ENCODE data around the gene ZNRF3. TPM values are rescaled to one million over a fixed set of nuclear protein-coding genes. Genes with fewer than 3 reads are reported as not detected.

Gene ZNRF3
- total RNA-seq, 1 donor from 2014 or later = 6.4 TPM

- DNase-seq (ENCODE audit: extremely low read depth, low read depth, low spot score) = no peak
These were observed 66.4 kb downstream of the ZNRF3 start for GRCh38 chr22:28949788-28950187.

- DNase-seq (ENCODE audit: extremely low read depth, low read depth, low spot score) = no peak
These were observed 67.4 kb downstream of the ZNRF3 start for GRCh38 chr22:28950617-28951411.

GRCh38 chr22:28951530-28951929, 68.2 kb downstream of the ZNRF3 start:
- DNase-seq (ENCODE audit: extremely low read depth, low read depth, low spot score) = no peak

- DNase-seq (ENCODE audit: extremely low read depth, low read depth, low spot score) = no peak
These were observed 68.7 kb downstream of the ZNRF3 start for GRCh38 chr22:28951969-28952521.

GRCh38 chr22:28952857-28953256, 69.5 kb downstream of the ZNRF3 start:
- no peak for DNase-seq (ENCODE audit: extremely low read depth, low read depth, low spot score)

GRCh38 chr22:28953403-28953802, 70.0 kb downstream of the ZNRF3 start:
- no peak for DNase-seq (ENCODE audit: extremely low read depth, low read depth, low spot score)

- no peak for DNase-seq (ENCODE audit: extremely low read depth, low read depth, low spot score)
These were observed 70.9 kb downstream of the ZNRF3 start for GRCh38 chr22:28953976-28954880.

- DNase-seq (ENCODE audit: extremely low read depth, low read depth, low spot score) = no peak
These were observed 72.4 kb downstream of the ZNRF3 start for GRCh38 chr22:28955817-28956216.

GRCh38 chr22:28956506-28956905, 73.1 kb downstream of the ZNRF3 start:
- DNase-seq (ENCODE audit: extremely low read depth, low read depth, low spot score) = no peak

GRCh38 chr22:28958611-28959010, 75.2 kb downstream of the ZNRF3 start:
- no peak for DNase-seq (ENCODE audit: extremely low read depth, low read depth, low spot score)

GRCh38 chr22:28962042-28962554, 78.7 kb downstream of the ZNRF3 start:
- no peak for DNase-seq (ENCODE audit: extremely low read depth, low read depth, low spot score)

- DNase-seq (ENCODE audit: extremely low read depth, low read depth, low spot score) = no peak
These were observed 80.0 kb downstream of the ZNRF3 start for GRCh38 chr22:28963362-28963761.

- no peak for DNase-seq (ENCODE audit: extremely low read depth, low read depth, low spot score)
These were observed 83.8 kb downstream of the ZNRF3 start for GRCh38 chr22:28967163-28967665.

- no peak for DNase-seq (ENCODE audit: extremely low read depth, low read depth, low spot score)
These were observed 84.6 kb downstream of the ZNRF3 start for GRCh38 chr22:28967969-28968368.

GRCh38 chr22:28969401-28970168, 86.2 kb downstream of the ZNRF3 start:
- DNase-seq (ENCODE audit: extremely low read depth, low read depth, low spot score) = no peak

- DNase-seq (ENCODE audit: extremely low read depth, low read depth, low spot score) = no peak
These were observed 90.0 kb downstream of the ZNRF3 start for GRCh38 chr22:28973352-28973751.

- no peak for DNase-seq (ENCODE audit: extremely low read depth, low read depth, low spot score)
These were observed 93.7 kb downstream of the ZNRF3 start for GRCh38 chr22:28977060-28977459.

- DNase-seq (ENCODE audit: extremely low read depth, low read depth, low spot score) = no peak
These were observed 94.2 kb downstream of the ZNRF3 start for GRCh38 chr22:28977481-28977971.

GRCh38 chr22:28978158-28978557, 94.8 kb downstream of the ZNRF3 start:
- DNase-seq (ENCODE audit: extremely low read depth, low read depth, low spot score) = no peak
